ACC112 (cell line): ENCODE results near the gene MED10.
A peak's percentile ranks its signal among the peaks of the same experiment; 100 is the strongest.
"Not testable (repeated sequence)": the region's sequence is repeated elsewhere in the genome, so short reads cannot be mapped to it uniquely, and the experiment has no call there.

Experiments
- H2AFZ ChIP-seq: fragments of 200-600 bp; sonication (generic); one replicate; pipeline ENCODE4 v1.6.0; 2017; ENCODE audit warnings: antibody characterized with exemption, low read length; ENCODE audit not compliant: unreplicated experiment
- H3K27ac ChIP-seq: fragments of 200-600 bp; sonication (generic); 2 replicates; pipeline ENCODE4 v1.5.1; 2014; ENCODE audit warnings: low read depth, mild to moderate bottlenecking, antibody characterized with exemption, low read length, moderate library complexity
- H3K27me3 ChIP-seq: fragments of 200-600 bp; sonication (generic); 2 replicates; pipeline ENCODE4 v1.6.1; 2014; ENCODE audit warnings: mild to moderate bottlenecking, antibody characterized with exemption, low read length, moderate library complexity, mixed read lengths; ENCODE audit not compliant: insufficient read depth
- H3K36me3 ChIP-seq: fragments of 200-600 bp; sonication (generic); 2 replicates; pipeline ENCODE4 v1.6.1; 2016; ENCODE audit warnings: mild to moderate bottlenecking, antibody characterized with exemption, low read length, moderate library complexity, mixed read lengths; ENCODE audit not compliant: insufficient read depth
- H3K4me1 ChIP-seq: fragments of 200-600 bp; sonication (generic); one replicate; pipeline ENCODE4 v1.6.1; 2016; ENCODE audit warnings: low read length, mixed read lengths; ENCODE audit not compliant: insufficient read depth, unreplicated experiment, control insufficient read depth
- H3K4me3 ChIP-seq: fragments of 200-600 bp; sonication (generic); 2 replicates; pipeline ENCODE4 v1.5.1; 2014; ENCODE audit warnings: mild to moderate bottlenecking, low read depth, low read length
- H3K79me2 ChIP-seq: fragments of 200-600 bp; sonication (generic); one replicate; pipeline ENCODE4 v1.6.0; 2016; ENCODE audit warnings: low read length; ENCODE audit not compliant: control insufficient read depth, unreplicated experiment, insufficient read depth

The MED10 gene

GRCh38 chr5:6372251-6373080, 5.9 kb downstream of the MED10 start:
- peaks cover 33% of the 10 kb centered on the region for H3K79me2 ChIP-seq
- H3K36me3 ChIP-seq, result peaks cover 45% of the 10 kb centered on the region
- peaks cover 6% of the 10 kb centered on the region for H3K4me1 ChIP-seq
- no peak overlapping the region for H3K27ac ChIP-seq
- no peaks in the 10 kb centered on the region for H3K27me3 ChIP-seq
- H3K4me3 ChIP-seq, result no peak overlapping the region
- no peak overlapping the region for H2AFZ ChIP-seq

- H3K27me3 ChIP-seq, result no peaks in the 10 kb centered on the region
- peaks cover 42% of the 10 kb centered on the region for H3K36me3 ChIP-seq
These were observed 7.1 kb downstream of the MED10 start for GRCh38 chr5:6371079-6371810.

GRCh38 chr5:6370580-6370979, 7.8 kb downstream of the MED10 start:
- no peaks in the 10 kb centered on the region for H3K27me3 ChIP-seq
- H2AFZ ChIP-seq, result no peak overlapping the region
- H3K36me3 ChIP-seq, result peaks cover 35% of the 10 kb centered on the region
- no peak overlapping the region for H3K27ac ChIP-seq
- peaks cover 7% of the 10 kb centered on the region for H3K4me1 ChIP-seq
- no peak overlapping the region for H3K4me3 ChIP-seq
- H3K79me2 ChIP-seq, result peaks cover 15% of the 10 kb centered on the region

More at GRCh38 chr5:6371079-6371810, 7.1 kb downstream of the MED10 start:
- no peak overlapping the region for H2AFZ ChIP-seq
- H3K27ac ChIP-seq, result no peak overlapping the region
- peaks cover 1% of the 10 kb centered on the region for H3K4me1 ChIP-seq
- no peak overlapping the region for H3K4me3 ChIP-seq
- peaks cover 22% of the 10 kb centered on the region for H3K79me2 ChIP-seq

GRCh38 chr5:6365977-6366590, 12.3 kb downstream of the MED10 start:
- Histone ChIP-seq H2AFZ (no peak overlapping the region), H3K79me2 (no peaks in the 10 kb centered on the region), H3K27me3 (no peaks in the 10 kb centered on the region), H3K4me1 (peaks cover 13% of the 10 kb centered on the region), H3K4me3 (no peak overlapping the region), H3K36me3 (peaks cover 5% of the 10 kb centered on the region; the same call in 1 of the 2 replicates), H3K27ac (no peak overlapping the region)

GRCh38 chr5:6365142-6365976, 13.0 kb downstream of the MED10 start:
- Histone ChIP-seq H3K27ac (0 out of 2 replicates have a peak overlapping the region, but pooled peaks have one; percentile 23), H3K36me3 (peaks cover 5% of the 10 kb centered on the region; the same call in 1 of the 2 replicates), H3K27me3 (no peaks in the 10 kb centered on the region), H2AFZ (no peak overlapping the region), H3K4me1 (peaks cover 13% of the 10 kb centered on the region), H3K79me2 (no peaks in the 10 kb centered on the region), H3K4me3 (no peak overlapping the region)

GRCh38 chr5:6363454-6364011, 14.8 kb downstream of the MED10 start:
- not testable (repeated sequence) for H3K4me3 ChIP-seq, H2AFZ ChIP-seq, H3K27me3 ChIP-seq, H3K27ac ChIP-seq, H3K36me3 ChIP-seq, H3K79me2 ChIP-seq
- peaks cover 13% of the 10 kb centered on the region for H3K4me1 ChIP-seq

- Histone ChIP-seq H3K4me1 (peaks cover 13% of the 10 kb centered on the region), H3K36me3 (no peaks in the 10 kb centered on the region), H3K27ac (no peak overlapping the region)
These were observed 15.5 kb downstream of the MED10 start for GRCh38 chr5:6362846-6363245.

GRCh38 chr5:6361101-6361500, 17.2 kb downstream of the MED10 start:
- Histone ChIP-seq H3K27me3 (no peaks in the 10 kb centered on the region), H2AFZ (no peak overlapping the region), H3K4me3 (no peak overlapping the region), H3K79me2 (no peaks in the 10 kb centered on the region), H3K36me3 (no peaks in the 10 kb centered on the region), H3K27ac (no peak overlapping the region), H3K4me1 (peaks cover 11% of the 10 kb centered on the region)

More at GRCh38 chr5:6362846-6363245, 15.5 kb downstream of the MED10 start:
- Histone ChIP-seq H3K27me3 (no peaks in the 10 kb centered on the region), H3K79me2 (no peaks in the 10 kb centered on the region), H3K4me3 (no peak overlapping the region), H2AFZ (no peak overlapping the region)

GRCh38 chr5:6360323-6361072, 17.8 kb downstream of the MED10 start:
- Histone ChIP-seq H3K79me2 (no peaks in the 10 kb centered on the region), H2AFZ (no peak overlapping the region), H3K27me3 (no peaks in the 10 kb centered on the region), H3K4me3 (no peak overlapping the region), H3K27ac (no peak overlapping the region), H3K36me3 (no peaks in the 10 kb centered on the region), H3K4me1 (peaks cover 5% of the 10 kb centered on the region)
